Measurements from ENCODE around the gene PODXL2.

The PODXL2 gene

GRCh38 chr3:127712461-127712860, 83.5 kb downstream of the PODXL2 start:
- Mint-ChIP-seq H3K4me3 (no peak overlapping the region), H3K27me3 (ENCODE audit: low read depth) (no peaks in the 10 kb centered on the region), H3K36me3 (ENCODE audit: low read depth) (no peaks in the 10 kb centered on the region)

GRCh38 chr3:127712881-127713771, 84.1 kb downstream of the PODXL2 start:
- no peaks in the 10 kb centered on the region for H3K36me3 Mint-ChIP-seq (ENCODE audit: low read depth)
- H3K4me1 Mint-ChIP-seq (ENCODE audit: low read depth): no peaks in the 10 kb centered on the region

More at GRCh38 chr3:127712461-127712860, 83.5 kb downstream of the PODXL2 start:
- no peaks in the 10 kb centered on the region for H3K9me3 Mint-ChIP-seq
- H3K4me1 Mint-ChIP-seq (ENCODE audit: low read depth): no peaks in the 10 kb centered on the region
- H3K27ac Mint-ChIP-seq: no peak overlapping the region

GRCh38 chr3:127714125-127714571, 85.2 kb downstream of the PODXL2 start:
- Mint-ChIP-seq H3K4me3 (no peak overlapping the region), H3K4me1 (ENCODE audit: low read depth) (no peaks in the 10 kb centered on the region), H3K36me3 (ENCODE audit: low read depth) (no peaks in the 10 kb centered on the region), H3K9me3 (no peaks in the 10 kb centered on the region), H3K27ac (no peak overlapping the region), H3K27me3 (ENCODE audit: low read depth) (no peaks in the 10 kb centered on the region)

More at GRCh38 chr3:127712881-127713771, 84.1 kb downstream of the PODXL2 start:
- no peak overlapping the region for H3K4me3 Mint-ChIP-seq
- no peaks in the 10 kb centered on the region for H3K27me3 Mint-ChIP-seq (ENCODE audit: low read depth)
- no peaks in the 10 kb centered on the region for H3K9me3 Mint-ChIP-seq
- no peak overlapping the region for H3K27ac Mint-ChIP-seq

GRCh38 chr3:127714866-127715265, 85.9 kb downstream of the PODXL2 start:
- H3K4me1 Mint-ChIP-seq (ENCODE audit: low read depth): no peaks in the 10 kb centered on the region
- H3K27ac Mint-ChIP-seq: no peak overlapping the region
- no peaks in the 10 kb centered on the region for H3K36me3 Mint-ChIP-seq (ENCODE audit: low read depth)
- H3K9me3 Mint-ChIP-seq: no peaks in the 10 kb centered on the region
- no peaks in the 10 kb centered on the region for H3K27me3 Mint-ChIP-seq (ENCODE audit: low read depth)
- H3K4me3 Mint-ChIP-seq: no peak overlapping the region

- Mint-ChIP-seq H3K9me3 (no peaks in the 10 kb centered on the region), H3K4me3 (no peak overlapping the region), H3K27ac (no peak overlapping the region), H3K4me1 (ENCODE audit: low read depth) (no peaks in the 10 kb centered on the region), H3K36me3 (ENCODE audit: low read depth) (no peaks in the 10 kb centered on the region), H3K27me3 (ENCODE audit: low read depth) (no peaks in the 10 kb centered on the region)
Observed at GRCh38 chr3:127715532-127715931, 86.5 kb downstream of the PODXL2 start.

- no peaks in the 10 kb centered on the region for H3K9me3 Mint-ChIP-seq
- no peaks in the 10 kb centered on the region for H3K27me3 Mint-ChIP-seq (ENCODE audit: low read depth)
- no peaks in the 10 kb centered on the region for H3K4me1 Mint-ChIP-seq (ENCODE audit: low read depth)
- no peak overlapping the region for H3K4me3 Mint-ChIP-seq
- H3K27ac Mint-ChIP-seq: no peak overlapping the region
- H3K36me3 Mint-ChIP-seq (ENCODE audit: low read depth): no peaks in the 10 kb centered on the region
Observed at GRCh38 chr3:127716384-127716783, 87.4 kb downstream of the PODXL2 start.

- Mint-ChIP-seq H3K36me3 (ENCODE audit: low read depth) (no peaks in the 10 kb centered on the region), H3K9me3 (no peaks in the 10 kb centered on the region), H3K4me1 (ENCODE audit: low read depth) (no peaks in the 10 kb centered on the region), H3K27ac (no peak overlapping the region), H3K4me3 (no peak overlapping the region), H3K27me3 (ENCODE audit: low read depth) (no peaks in the 10 kb centered on the region)
Observed at GRCh38 chr3:127717357-127718244, 88.6 kb downstream of the PODXL2 start.

GRCh38 chr3:127718245-127718915, 89.4 kb downstream of the PODXL2 start:
- H3K27ac Mint-ChIP-seq: no peak overlapping the region
- H3K27me3 Mint-ChIP-seq (ENCODE audit: low read depth): no peaks in the 10 kb centered on the region
- H3K36me3 Mint-ChIP-seq (ENCODE audit: low read depth): no peaks in the 10 kb centered on the region
- no peak overlapping the region for H3K4me3 Mint-ChIP-seq
- H3K9me3 Mint-ChIP-seq: no peaks in the 10 kb centered on the region
- H3K4me1 Mint-ChIP-seq (ENCODE audit: low read depth): no peaks in the 10 kb centered on the region

- Mint-ChIP-seq H3K36me3 (ENCODE audit: low read depth) (no peaks in the 10 kb centered on the region), H3K4me3 (no peak overlapping the region), H3K27ac (no peak overlapping the region)
Observed at GRCh38 chr3:127718916-127719290, 89.9 kb downstream of the PODXL2 start.

GRCh38 chr3:127719369-127719768, 90.4 kb downstream of the PODXL2 start:
- Mint-ChIP-seq H3K27me3 (ENCODE audit: low read depth) (peaks cover 6% of the 10 kb centered on the region), H3K4me3 (no peak overlapping the region), H3K27ac (no peak overlapping the region), H3K4me1 (ENCODE audit: low read depth) (no peaks in the 10 kb centered on the region), H3K9me3 (no peaks in the 10 kb centered on the region), H3K36me3 (ENCODE audit: low read depth) (no peaks in the 10 kb centered on the region)

More at GRCh38 chr3:127718916-127719290, 89.9 kb downstream of the PODXL2 start:
- Mint-ChIP-seq H3K9me3 (no peaks in the 10 kb centered on the region), H3K4me1 (ENCODE audit: low read depth) (no peaks in the 10 kb centered on the region), H3K27me3 (ENCODE audit: low read depth) (peaks cover 5% of the 10 kb centered on the region)

- Mint-ChIP-seq H3K9me3 (no peaks in the 10 kb centered on the region), H3K4me1 (ENCODE audit: low read depth) (no peaks in the 10 kb centered on the region), H3K4me3 (no peak overlapping the region), H3K27me3 (ENCODE audit: low read depth) (peaks cover 8% of the 10 kb centered on the region), H3K27ac (no peak overlapping the region), H3K36me3 (ENCODE audit: low read depth) (no peaks in the 10 kb centered on the region)
Observed at GRCh38 chr3:127720161-127720823, 91.3 kb downstream of the PODXL2 start.

- no peaks in the 10 kb centered on the region for H3K4me1 Mint-ChIP-seq (ENCODE audit: low read depth)
Observed at GRCh38 chr3:127720985-127721935, 92.3 kb downstream of the PODXL2 start.

More at GRCh38 chr3:127720985-127721935, 92.3 kb downstream of the PODXL2 start:
- peaks cover 10% of the 10 kb centered on the region for H3K27me3 Mint-ChIP-seq (ENCODE audit: low read depth)
- no peak overlapping the region for H3K27ac Mint-ChIP-seq
- H3K9me3 Mint-ChIP-seq: no peaks in the 10 kb centered on the region
- no peaks in the 10 kb centered on the region for H3K36me3 Mint-ChIP-seq (ENCODE audit: low read depth)
- no peak overlapping the region for H3K4me3 Mint-ChIP-seq

All from T-helper 1 cell treated with Interleukin-12 subunit alpha and Interleukin-12 subunit beta and Interleukin-4 antibody, amounts not matched to agents 30 μg/mL and 1 μg/mL, for 36 hours (primary cell).